Activated naive CD4-positive, alpha-beta T cell treated with anti-CD3 and anti-CD28 coated beads, Interleukin-2, amount 50 U/mL, for 24 hours (primary cell): Measurements from ENCODE around the gene HBP1.
"Not testable (repeated sequence)": the region's sequence is repeated elsewhere in the genome, so short reads cannot be mapped to it uniquely, and the experiment has no call there.

ENCODE experiments used
- H3K27ac Mint-ChIP-seq: one replicate; pipeline ENCODE4 v1.8.0; 2021; ENCODE audit warnings: mild to moderate bottlenecking, mixed read lengths
- H3K27me3 Mint-ChIP-seq: one replicate; pipeline ENCODE4 v1.8.0; 2021; ENCODE audit warnings: mixed read lengths
- H3K36me3 Mint-ChIP-seq: one replicate; pipeline ENCODE4 v1.8.0; 2021; ENCODE audit warnings: mixed read lengths
- H3K4me1 Mint-ChIP-seq: one replicate; pipeline ENCODE4 v1.8.0; 2021; ENCODE audit warnings: mixed read lengths
- H3K4me3 Mint-ChIP-seq: one replicate; pipeline ENCODE4 v1.8.0; 2021; ENCODE audit warnings: mild to moderate bottlenecking, mixed read lengths
- H3K9me3 Mint-ChIP-seq: one replicate; pipeline ENCODE4 v1.8.0; 2021; ENCODE audit warnings: mixed read lengths

The HBP1 gene

DNA sequence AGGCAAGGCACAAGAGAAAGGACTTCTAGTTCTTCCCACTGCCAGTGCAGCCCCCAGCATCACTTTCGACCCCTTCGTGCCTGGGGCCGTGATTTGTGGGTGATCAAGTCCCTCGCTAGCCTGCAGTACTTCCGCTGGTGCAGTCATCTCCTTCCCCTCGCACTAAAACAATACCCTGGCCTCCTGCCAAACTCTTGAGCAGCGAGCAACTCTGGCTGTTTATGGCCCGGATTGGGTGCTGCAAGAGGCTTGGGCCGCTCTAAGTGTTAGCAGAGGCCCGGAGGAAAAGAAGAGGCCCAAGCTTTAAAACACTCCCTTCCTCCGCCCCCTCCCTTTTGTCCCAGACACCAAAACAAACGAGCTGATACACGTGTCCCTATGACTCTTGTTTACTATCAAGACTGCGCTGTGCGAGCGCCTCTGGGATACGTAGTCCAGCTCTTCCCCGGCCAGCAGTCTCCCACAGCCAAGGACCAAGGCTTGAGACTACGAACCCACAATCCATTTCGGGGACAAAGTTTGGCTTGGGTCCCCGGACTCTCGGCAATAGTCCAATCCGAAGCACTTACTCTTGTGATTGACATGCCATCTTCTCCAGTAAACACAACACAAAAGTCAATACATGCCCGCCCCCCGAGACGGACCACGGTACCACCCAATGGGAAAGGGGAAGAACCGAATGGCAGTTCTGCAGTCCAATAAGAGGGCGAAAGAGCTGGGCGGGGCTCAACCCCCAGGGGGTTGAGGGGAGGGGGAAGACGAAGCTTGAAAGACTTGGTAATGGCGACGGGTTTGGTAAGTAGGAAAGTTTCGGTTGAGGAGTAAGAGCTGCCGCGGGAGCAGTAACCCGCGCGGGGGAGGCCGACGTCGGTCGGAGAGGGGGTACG, at the start of gene HBP1:
Gene HBP1, plus strand, starts transcription at position 771 of the 887 bp plus-strand sequence. CDS start 10,891 bp downstream, outside the sequence.
- Mint-ChIP-seq H3K4me3 (peak within 1 kb of the TSS; percentile 93), H3K27me3 (no peaks in the 10 kb centered on the region), H3K36me3 (peaks cover 3% of the 10 kb centered on the region), H3K27ac (peak within 1 kb of the TSS; percentile 99), H3K4me1 (peaks cover 43% of the 10 kb centered on the region), H3K9me3 (no peaks in the 10 kb centered on the region)

DNA sequence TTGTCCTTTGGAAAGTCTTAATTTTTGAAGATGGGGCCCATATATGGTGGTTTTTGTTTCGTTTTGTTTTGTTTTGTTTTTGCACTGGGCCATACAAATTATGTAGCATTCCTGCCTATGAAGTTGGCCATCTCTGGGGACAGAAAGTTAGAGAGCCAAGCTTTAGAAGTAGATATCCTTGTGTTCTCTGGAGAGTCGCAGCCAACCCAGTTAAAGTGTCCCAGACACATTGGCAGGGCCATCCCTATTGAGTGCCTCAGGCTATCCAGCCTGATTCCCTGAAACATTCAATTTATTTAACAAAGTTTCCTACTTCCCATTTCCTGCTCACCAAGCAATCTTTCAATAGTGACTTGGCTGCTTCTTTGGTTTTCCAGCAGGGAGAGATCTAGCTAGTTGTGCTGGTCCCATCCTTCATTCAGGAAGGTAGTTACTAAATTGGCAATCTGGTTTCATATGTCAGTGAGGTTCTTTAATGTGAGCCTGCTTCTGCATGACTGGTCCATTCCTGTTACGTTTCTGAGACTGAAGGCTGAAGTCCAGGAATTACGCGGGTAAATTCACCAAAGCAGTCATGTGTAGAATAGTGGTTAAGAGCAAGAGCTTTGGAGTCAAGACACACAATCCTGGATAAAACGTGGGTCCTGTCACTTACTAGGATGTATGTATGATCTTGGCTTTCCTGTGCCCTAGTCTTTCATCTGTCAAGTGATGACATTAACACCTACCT, 49.3 kb upstream of the HBP1 start:
- no peaks in the 10 kb centered on the region for H3K27me3 Mint-ChIP-seq
- no peak overlapping the region for H3K27ac Mint-ChIP-seq

DNA sequence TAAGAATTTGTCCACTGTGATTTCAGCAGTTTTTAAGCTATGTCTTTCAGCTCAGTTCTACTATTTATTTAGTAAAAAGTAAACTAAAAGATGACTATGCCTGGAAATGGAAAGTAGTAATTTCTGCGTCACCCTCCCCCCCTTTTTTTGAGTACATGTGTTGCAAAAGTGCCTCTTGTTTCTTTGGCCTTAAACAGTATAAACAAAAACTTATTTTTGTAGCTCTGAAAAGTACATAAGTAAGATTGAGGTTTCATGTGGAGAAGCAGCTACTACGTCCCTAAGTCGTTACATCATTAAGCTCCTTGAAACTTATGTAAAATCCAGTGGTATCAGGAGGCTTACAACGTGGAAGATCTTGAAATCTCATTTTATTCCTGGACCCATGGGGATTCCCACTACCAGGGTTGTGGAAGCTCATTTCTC, 46.3 kb upstream of the HBP1 start:
- H3K4me1 Mint-ChIP-seq, result peaks cover 25% of the 10 kb centered on the region
- no peaks in the 10 kb centered on the region for H3K36me3 Mint-ChIP-seq
- H3K27me3 Mint-ChIP-seq, result no peaks in the 10 kb centered on the region
- no peak overlapping the region for H3K4me3 Mint-ChIP-seq
- H3K27ac Mint-ChIP-seq, result no peak overlapping the region
- H3K9me3 Mint-ChIP-seq, result no peaks in the 10 kb centered on the region

More for the DNA sequence above, 49.3 kb upstream of the HBP1 start:
- no peaks in the 10 kb centered on the region for H3K9me3 Mint-ChIP-seq
- H3K4me3 Mint-ChIP-seq, result no peak overlapping the region
- H3K4me1 Mint-ChIP-seq, result peaks cover 4% of the 10 kb centered on the region
- no peaks in the 10 kb centered on the region for H3K36me3 Mint-ChIP-seq

- Mint-ChIP-seq H3K9me3 (no peaks in the 10 kb centered on the region), H3K4me1 (peaks cover 27% of the 10 kb centered on the region), H3K4me3 (no peak overlapping the region), H3K27me3 (no peaks in the 10 kb centered on the region), H3K36me3 (no peaks in the 10 kb centered on the region), H3K27ac (no peak overlapping the region)
These were observed 45.4 kb upstream of the HBP1 start for GRCh38 chr7:107123392-107123791.

- peak overlapping the region; percentile 79 for H3K4me3 Mint-ChIP-seq
- H3K4me1 Mint-ChIP-seq, result peaks cover 27% of the 10 kb centered on the region
- H3K27me3 Mint-ChIP-seq, result no peaks in the 10 kb centered on the region
- no peaks in the 10 kb centered on the region for H3K36me3 Mint-ChIP-seq
- H3K27ac Mint-ChIP-seq, result peak overlapping the region; percentile 89
- H3K9me3 Mint-ChIP-seq, result no peaks in the 10 kb centered on the region
These were observed 43.3 kb upstream of the HBP1 start for GRCh38 chr7:107125475-107125874.

DNA sequence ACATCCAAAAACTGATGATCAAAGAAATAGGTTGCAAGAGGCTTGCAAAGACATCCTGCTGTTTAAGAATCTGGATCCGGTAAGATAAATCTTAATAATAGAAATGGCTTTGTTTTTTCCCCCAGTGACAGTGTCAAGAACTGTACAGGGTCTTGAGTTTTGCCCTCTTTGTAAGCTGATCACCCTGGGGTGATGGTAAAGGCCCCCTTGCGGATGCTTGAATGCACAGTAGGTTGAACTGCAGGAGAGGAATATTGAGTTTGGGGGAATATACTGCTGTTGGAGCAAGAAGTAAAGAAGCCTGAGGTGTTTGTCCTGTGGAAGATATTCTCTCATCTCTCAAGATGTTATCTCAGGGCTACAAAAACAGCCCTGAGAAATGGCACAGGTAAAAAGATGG, 40.6 kb upstream of the HBP1 start:
- peaks cover 27% of the 10 kb centered on the region for H3K4me1 Mint-ChIP-seq
- no peaks in the 10 kb centered on the region for H3K36me3 Mint-ChIP-seq
- H3K4me3 Mint-ChIP-seq, result no peak overlapping the region
- no peaks in the 10 kb centered on the region for H3K9me3 Mint-ChIP-seq
- no peaks in the 10 kb centered on the region for H3K27me3 Mint-ChIP-seq
- no peak overlapping the region for H3K27ac Mint-ChIP-seq

DNA sequence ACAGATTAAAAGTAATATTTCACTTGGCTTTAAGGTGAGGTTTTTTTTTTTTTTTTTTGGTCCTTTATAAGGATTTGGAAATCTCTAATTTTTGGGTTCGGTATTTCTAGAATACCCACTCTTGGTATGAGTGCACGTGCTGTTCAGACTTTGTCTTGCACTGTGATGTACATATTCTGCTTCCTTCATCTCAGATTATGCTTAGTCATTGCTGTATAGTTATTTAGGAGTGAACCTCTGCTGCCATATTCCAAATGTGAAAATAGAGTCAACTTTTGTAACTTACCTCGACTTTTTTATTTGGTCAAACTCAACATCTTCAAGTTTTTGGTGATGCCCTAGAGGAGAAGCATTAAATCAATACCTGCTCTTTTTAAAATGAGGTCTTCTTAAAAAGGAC, 40.1 kb upstream of the HBP1 start:
- no peaks in the 10 kb centered on the region for H3K36me3 Mint-ChIP-seq
- peaks cover 27% of the 10 kb centered on the region for H3K4me1 Mint-ChIP-seq
- H3K27ac Mint-ChIP-seq, result no peak overlapping the region
- no peaks in the 10 kb centered on the region for H3K9me3 Mint-ChIP-seq
- H3K27me3 Mint-ChIP-seq, result no peaks in the 10 kb centered on the region
- H3K4me3 Mint-ChIP-seq, result no peak overlapping the region

GRCh38 chr7:107130487-107131220, 38.1 kb upstream of the HBP1 start:
- no peaks in the 10 kb centered on the region for H3K36me3 Mint-ChIP-seq
- H3K27ac Mint-ChIP-seq, result no peak overlapping the region
- peaks cover 17% of the 10 kb centered on the region for H3K4me1 Mint-ChIP-seq
- no peak overlapping the region for H3K4me3 Mint-ChIP-seq
- no peaks in the 10 kb centered on the region for H3K9me3 Mint-ChIP-seq
- H3K27me3 Mint-ChIP-seq, result no peaks in the 10 kb centered on the region

DNA sequence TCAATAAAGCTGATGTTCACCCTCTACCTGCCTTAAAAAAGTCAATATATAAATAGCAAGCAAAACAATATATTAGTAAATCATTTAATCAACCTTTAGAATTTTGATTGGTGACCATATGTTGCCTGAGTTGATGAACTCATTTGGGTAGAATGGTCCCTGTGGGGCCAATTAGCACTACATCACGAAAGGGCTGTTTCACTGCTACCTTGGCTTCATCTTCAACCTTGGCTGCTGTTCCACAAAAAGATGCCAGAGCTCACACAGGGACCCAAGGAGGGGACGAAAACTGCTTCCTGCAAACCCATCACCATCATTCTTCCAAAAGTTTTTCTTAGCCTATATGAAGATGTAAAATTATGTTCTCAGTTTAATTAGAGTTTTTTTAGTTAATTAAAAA, 35.4 kb upstream of the HBP1 start:
- H3K9me3 Mint-ChIP-seq, result no peaks in the 10 kb centered on the region
- no peaks in the 10 kb centered on the region for H3K4me1 Mint-ChIP-seq
- H3K27ac Mint-ChIP-seq, result no peak overlapping the region
- no peaks in the 10 kb centered on the region for H3K27me3 Mint-ChIP-seq
- no peak overlapping the region for H3K4me3 Mint-ChIP-seq
- no peaks in the 10 kb centered on the region for H3K36me3 Mint-ChIP-seq

DNA sequence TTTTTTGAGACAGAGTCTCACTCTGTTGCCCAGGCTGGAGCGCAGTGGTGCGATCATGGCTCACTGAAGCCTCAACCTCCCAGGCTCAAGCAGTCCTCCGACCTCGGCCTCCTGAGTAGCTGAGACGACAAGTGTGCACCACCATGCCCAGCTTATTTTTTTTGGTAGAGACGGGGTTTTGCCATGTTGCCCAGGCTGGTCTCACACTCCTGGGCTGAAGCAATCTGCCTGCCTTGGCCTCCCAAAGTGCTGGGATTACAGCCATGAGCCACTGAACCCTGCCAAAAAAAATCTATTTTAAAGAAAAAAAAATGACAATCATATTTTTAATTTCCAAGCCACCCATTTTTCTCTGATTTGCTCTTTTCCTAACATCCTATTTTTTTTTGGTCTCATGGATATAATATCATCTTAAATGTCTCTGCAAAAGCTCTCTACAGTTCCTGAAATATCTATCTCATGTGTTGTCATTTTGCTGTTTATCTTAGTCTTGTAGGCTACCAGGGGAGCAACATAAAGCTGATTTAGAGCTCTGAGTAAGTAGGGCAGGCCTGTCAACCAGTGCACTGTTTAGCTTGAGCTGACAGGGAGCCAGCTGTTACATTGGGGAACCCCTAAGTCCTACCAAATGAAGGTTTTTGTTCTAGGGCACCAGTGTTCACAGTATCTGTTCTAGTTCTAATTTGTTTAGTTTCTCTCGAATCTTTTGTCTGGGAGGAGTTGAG, 29.9 kb upstream of the HBP1 start:
- H3K36me3 Mint-ChIP-seq, result no peaks in the 10 kb centered on the region
- no peak overlapping the region for H3K27ac Mint-ChIP-seq
- H3K4me1 Mint-ChIP-seq, result no peaks in the 10 kb centered on the region
- H3K9me3 Mint-ChIP-seq, result no peaks in the 10 kb centered on the region
- no peaks in the 10 kb centered on the region for H3K27me3 Mint-ChIP-seq
- no peak overlapping the region for H3K4me3 Mint-ChIP-seq

GRCh38 chr7:107143875-107144274, 24.9 kb upstream of the HBP1 start:
- H3K36me3 Mint-ChIP-seq, H3K9me3 Mint-ChIP-seq, H3K4me1 Mint-ChIP-seq, H3K4me3 Mint-ChIP-seq, H3K27ac Mint-ChIP-seq, H3K27me3 Mint-ChIP-seq: not testable (repeated sequence)

DNA sequence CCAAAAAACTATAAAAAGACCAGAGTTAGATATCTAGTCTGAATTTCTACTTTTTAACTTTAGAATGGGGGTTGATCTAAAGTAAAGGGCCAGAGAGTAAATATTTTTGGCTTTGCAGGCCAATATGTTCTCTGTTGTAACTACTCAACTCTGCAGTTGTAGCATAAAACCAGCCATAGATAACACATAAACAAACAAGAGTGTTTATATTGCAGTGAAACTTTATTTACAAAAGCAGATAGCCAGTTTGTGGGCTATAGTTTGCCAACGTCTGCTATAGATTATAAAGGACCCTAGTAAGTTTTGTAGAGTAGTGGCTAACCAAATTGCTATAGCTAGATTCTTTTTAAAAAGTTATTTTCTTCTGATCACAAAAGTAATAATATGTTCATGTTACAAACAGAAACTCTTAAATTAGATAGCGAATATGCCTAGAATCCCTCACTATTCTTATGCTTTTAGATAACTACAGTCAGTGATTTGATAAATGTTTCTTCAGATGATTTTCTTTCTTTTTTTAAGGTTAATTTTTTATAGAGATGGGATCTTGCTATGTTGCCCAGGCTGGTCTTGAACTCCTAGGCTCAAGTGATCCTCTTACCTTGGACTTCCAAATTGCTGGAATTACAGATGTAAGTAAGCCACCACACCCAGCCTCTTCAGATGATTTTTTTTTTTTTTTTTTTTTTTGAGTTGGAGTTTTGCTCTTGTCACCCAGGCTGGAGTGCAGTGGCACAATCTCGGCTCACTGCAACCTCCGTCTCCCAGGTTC, 23.6 kb upstream of the HBP1 start:
- Mint-ChIP-seq H3K27me3 (no peaks in the 10 kb centered on the region), H3K9me3 (no peaks in the 10 kb centered on the region), H3K27ac (no peak overlapping the region), H3K4me1 (peaks cover 9% of the 10 kb centered on the region), H3K4me3 (no peak overlapping the region), H3K36me3 (no peaks in the 10 kb centered on the region)

GRCh38 chr7:107147464-107148393, 21.1 kb upstream of the HBP1 start:
- H3K9me3 Mint-ChIP-seq, result no peaks in the 10 kb centered on the region
- H3K27ac Mint-ChIP-seq, result no peak overlapping the region
- no peaks in the 10 kb centered on the region for H3K36me3 Mint-ChIP-seq
- H3K27me3 Mint-ChIP-seq, result no peaks in the 10 kb centered on the region
- H3K4me1 Mint-ChIP-seq, result peaks cover 9% of the 10 kb centered on the region
- no peak overlapping the region for H3K4me3 Mint-ChIP-seq

DNA sequence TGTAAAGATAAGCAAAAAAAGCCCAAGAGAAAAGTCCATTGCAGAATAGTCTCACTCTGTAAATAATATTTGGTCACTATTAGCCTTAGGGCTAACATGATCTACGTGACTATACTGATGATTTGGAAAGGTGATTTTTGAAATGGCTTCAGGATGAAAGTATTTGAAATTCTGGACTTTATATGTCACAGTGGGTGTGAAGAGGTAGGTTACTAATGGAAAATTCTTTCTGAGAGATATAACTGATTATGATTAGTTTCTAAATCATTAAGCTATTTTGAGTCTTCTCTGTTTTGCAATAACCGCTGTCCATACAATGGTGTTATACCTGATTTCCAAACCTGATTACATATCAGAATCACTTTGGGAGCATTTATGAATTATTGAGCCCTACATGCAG, 20.1 kb upstream of the HBP1 start:
- H3K27ac Mint-ChIP-seq, result no peak overlapping the region
- peaks cover 9% of the 10 kb centered on the region for H3K4me1 Mint-ChIP-seq
- H3K4me3 Mint-ChIP-seq, result no peak overlapping the region
- no peaks in the 10 kb centered on the region for H3K27me3 Mint-ChIP-seq
- H3K9me3 Mint-ChIP-seq, result no peaks in the 10 kb centered on the region
- no peaks in the 10 kb centered on the region for H3K36me3 Mint-ChIP-seq
